HG02981 (cell line): ENCODE measurements around the gene PHC2.

Experiments used
- ATAC-seq: cut with Tn5 transposase; IDR thresholded peaks from one replicate; pipeline ENCODE4 v1.9.1; 2021; ENCODE audit warnings: mild to moderate bottlenecking, moderate library complexity; ENCODE audit not compliant: unreplicated experiment

Gene PHC2

GRCh38 chr1:33426916-33427315 lies 4.0 kb downstream of the PHC2 start:
- ATAC-seq: no peak

- ATAC-seq: no peak
Measured at GRCh38 chr1:33425900-33426299, 5.0 kb downstream of the PHC2 start.

- no peak for ATAC-seq
Measured at GRCh38 chr1:33424610-33425009, 6.3 kb downstream of the PHC2 start.

DNA sequence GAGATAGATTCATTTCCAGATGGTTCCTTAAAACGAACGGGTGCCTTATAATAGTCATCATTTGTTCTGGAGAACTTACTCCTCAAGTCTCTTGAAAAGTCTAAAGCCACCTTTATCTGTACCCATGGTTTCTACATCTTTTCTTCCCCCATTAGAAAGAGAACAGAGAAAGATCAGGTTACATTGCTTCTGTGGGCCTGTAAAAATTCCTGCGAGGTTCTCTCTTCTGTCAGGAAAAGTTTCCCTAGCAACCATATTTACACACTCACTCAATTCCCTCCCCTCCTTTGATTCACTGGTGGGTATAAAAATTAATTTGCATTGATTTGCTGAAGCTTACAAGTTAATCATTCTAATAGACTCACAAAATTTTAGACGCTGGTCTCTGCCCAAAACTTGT lies 6.7 kb downstream of the PHC2 start:
- ATAC-seq: no peak

DNA sequence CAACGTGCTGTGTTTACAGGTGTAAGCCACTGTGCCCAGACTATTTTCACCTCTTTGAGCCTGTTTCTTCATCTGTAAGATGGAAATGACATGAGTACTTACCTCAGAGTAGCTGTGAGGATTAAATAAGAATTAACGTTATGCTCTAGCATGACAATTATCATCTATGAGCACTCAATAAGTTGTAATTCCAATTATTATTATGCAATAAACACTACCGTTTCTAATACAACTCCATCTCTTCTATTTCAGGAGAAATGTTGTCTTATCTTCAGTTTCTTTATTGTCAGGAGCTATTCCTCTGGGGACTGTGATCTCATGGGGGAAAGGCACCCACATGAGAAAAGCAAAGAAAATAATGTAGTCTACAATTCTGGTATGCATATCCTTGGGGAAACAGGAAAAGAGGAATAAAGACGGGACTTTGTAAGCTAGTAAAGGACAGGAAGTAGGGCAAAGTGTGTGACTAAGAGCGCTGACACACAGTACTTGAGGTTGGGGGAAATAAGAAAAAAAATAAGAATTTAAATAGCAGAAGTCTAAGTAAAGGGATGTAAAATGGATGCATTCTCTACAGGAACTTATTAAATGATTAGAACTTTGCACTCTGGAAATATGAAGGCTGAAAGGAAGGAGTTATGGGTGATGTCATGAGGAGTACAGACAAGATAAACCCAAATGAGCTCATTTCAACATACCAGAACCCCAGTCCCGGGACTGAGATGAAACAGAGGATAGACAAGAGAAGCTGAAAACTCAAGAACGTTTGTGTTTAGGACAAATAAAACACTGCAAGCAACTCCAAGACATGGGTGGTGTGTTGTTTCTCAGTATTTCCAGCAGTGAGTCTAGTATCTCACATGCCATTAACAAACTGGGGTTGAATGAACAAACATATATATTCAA lies 9.8 kb downstream of the PHC2 start:
- no peak for ATAC-seq

GRCh38 chr1:33418811-33419210 lies 12.1 kb downstream of the PHC2 start:
- ATAC-seq: no peak

DNA sequence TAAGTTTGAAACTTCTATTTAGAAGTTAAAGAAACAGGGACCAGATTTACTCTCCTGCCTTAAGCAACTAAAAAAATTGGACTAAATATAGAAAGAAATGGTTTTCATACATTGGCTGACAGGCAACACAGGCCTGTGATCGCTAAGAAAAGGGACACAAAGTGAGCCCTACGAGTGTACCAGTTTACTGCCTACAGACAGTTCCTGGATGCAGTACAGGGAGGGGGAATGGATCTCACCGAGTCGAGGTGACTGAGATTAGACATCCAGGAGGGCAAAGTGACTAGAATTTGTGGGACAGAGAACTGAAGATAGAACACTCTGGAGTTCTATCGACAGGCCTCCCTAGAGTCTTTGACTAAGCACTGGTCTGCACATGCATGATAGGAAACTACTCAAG lies 16.0 kb downstream of the PHC2 start:
- ATAC-seq: no peak

GRCh38 chr1:33410091-33410701 lies 20.7 kb downstream of the PHC2 start:
- ATAC-seq: no peak

GRCh38 chr1:33408093-33408436 lies 22.8 kb downstream of the PHC2 start:
- ATAC-seq: no peak

DNA sequence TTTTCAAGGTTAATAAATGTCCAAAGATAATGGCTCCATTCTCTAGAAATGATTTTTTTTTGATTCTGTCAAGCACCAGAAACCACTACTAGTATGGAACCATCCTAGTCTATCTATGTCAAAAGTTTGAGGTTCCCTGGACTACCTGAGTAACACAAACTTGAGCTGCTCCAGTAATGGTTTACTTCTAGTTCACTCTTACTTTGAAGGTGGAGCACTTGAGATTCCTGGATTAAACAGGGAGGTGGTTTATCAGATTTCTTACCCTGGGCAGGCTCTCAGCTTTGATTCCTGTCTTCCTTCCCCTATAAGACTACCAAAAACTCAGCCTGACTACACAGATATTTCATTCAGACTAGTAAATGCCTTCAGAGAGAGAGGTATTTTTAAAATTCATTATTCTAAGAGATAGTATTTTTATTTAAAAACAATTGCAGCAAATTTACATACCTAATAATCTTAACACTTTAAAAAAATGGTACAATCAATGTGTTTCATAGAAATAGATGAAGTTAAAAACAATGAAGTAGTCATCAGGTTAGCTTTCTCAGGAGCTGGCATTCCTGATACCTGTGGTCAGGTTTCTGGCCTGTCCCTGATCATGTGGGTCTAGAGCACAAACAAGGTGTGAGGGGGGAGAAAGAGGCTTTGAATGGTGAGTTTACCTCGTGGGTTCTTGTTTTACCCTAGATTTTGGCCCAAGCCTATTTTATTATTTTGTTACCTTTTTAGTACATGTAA lies 23.4 kb downstream of the PHC2 start:
- no peak for ATAC-seq

- ATAC-seq: no peak
Measured at GRCh38 chr1:33402206-33402605, 28.7 kb downstream of the PHC2 start.

DNA sequence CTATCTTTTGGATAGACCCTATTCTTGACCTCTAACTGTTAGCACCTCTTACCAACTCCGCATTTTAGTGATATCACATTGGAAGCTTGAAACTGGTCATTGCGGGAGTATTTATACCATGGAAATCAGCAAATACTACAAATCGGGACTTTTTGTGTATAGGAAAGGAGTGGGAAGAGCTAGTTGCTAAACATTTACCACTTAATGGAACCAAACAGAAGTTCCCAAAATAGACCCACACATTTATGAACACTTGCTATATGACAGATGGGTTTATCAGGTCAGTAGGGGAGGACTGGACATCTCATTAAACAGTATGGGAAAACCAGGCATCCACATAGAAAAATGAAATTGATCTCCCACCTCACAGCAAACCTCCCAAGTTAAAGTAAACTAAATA lies 29.4 kb downstream of the PHC2 start:
- no peak for ATAC-seq

DNA sequence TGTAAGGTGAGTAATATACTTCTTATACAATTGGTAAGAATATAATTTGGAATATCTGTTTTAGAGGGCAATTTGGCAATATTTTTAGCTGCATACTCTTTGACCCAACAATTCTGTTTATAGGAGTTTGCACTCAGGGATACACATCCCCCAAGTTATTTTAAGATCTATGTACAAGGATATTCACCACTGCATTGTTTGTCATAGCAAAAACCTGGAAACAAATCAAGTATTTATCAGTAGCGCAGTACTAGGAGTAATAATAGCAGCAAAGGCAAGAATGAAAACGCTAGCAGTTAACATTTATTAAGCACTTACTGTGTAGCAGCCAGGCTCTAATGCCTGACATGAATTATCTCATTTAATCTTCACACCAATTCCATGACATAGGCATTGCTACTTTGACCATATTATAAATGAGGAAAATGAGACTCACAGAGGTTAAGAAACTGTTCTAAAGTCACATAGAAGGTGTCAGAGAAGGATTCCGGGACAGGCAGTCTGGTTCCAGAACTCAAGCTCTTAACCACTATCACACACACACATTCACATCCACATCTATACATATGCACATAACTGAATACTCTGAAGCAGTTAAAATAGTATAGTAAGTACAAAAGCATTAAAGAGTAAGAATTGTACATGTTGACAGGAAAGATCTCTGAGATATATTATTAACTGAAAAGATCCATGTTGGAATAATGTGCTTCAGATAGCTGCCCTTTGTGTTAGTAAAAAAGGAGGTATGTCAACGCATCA lies 30.6 kb downstream of the PHC2 start:
- no peak for ATAC-seq

DNA sequence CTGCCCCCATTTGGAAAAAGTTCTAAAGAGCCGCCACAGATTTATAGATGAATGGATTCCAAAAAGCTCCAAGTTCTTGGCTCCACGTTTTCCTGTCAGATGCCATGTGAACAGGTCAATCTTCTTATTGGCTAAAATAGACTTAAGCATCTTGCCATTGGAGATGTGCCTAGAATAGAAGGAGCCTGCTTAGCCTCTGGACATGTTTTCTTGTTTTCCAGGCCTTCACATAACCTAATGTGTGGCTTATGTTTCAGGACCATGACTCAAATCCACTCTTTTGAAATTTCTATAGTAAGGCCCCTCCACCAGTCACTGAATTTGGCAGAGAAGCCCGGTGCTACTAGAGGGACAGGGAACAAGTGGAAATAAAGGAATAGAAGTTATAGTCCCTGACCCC lies 31.5 kb downstream of the PHC2 start:
- no peak for ATAC-seq

DNA sequence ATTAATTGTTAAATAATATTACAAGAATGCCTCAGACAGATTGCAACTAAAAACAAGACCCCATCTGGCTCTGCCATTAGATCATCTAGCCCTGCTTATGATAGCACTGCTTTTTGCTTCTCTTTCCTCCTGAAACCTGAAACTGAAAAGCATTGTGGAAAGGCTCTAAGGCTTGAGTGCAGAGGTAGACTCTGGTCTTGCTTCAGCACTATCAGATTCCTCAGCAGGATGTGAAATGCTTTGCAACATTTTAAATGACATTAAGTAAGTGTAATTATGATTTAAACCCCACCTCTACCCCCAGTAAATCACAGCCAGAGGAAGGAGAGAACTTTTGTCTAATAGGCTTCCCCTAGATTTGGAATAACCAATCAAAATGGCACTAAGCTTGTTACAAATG lies 32.9 kb downstream of the PHC2 start:
- no peak for ATAC-seq

GRCh38 chr1:33397125-33397506 lies 33.8 kb downstream of the PHC2 start:
- ATAC-seq: no peak

DNA sequence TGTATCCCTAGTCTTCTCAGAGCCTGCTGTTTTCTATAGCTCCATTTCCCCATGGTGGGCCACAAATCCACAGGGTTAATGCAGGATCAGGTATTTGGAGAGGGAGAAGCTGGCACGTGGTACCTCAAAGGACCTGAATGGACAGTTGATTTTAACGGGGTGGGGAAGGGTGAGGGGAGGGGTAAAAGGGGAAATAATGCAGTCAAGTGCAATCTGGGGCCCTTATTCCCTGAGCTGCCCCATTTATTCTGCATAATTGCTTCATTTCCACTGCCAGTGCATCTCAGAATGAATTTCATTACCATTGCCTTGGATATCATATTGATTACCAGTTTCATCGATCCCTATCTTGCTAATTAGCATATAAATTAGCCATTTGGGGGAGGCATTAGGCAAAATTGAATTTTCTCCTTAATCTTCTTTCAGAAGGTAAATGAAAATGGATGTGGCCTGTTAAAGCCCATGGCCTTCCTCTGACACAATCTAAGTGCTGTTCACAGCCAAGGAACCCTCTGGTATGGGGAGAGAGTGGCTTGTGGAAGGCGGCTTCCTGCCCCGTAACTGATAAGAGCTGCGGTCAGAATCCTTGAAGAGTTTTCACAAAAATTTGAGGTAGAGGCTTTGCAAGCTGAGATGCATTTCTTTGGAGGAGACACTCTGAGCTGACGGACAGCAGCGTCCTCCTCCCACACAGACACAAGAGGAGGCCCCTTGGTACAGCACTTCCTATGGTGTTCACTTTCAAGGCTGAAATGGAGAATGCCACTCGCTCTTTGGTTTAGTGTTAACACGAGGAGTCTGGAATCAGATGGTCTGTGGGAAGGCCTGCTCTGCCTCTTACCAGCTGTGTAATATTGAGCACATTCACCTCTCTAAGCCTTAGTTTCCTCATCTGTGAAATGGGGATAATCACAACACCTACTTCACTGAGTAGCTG lies 34.4 kb downstream of the PHC2 start:
- no peak for ATAC-seq

DNA sequence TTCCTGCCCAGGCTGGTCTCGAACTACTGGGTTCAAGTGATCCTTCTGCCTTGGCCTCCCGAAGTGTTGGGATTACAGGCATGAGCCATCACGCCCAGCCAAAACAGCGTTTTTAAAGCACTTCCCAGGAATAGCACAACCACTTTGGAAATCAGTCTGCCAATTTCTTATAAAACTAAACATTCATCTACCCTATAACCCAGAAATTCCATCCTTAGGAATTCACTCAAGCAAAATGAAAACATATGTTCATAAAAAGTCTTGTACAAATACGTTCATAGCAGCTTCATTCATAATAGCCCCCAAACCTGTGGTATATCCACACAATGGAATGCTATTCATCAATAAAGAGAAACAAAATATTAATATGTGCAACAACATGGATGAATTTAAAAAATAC lies 36.1 kb downstream of the PHC2 start:
- ATAC-seq: no peak

DNA sequence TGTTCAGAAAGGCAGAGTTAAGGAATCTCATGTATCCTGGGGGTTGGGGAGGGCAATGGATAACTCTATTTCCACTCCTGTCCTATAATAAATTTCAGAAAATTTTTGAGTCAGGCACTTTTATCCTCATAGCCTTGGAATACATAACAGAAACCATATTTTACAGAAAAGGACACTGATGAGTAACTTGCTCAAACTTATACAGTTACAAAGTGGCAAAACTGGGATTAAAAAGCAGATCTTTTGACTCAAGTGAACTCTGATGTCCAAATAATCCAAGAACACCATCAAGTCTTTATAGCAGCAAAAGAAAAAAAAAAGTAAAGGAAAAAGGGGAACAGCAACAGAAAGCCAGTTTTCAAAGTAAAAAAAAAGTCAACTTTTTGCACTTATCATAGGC lies 36.9 kb downstream of the PHC2 start:
- ATAC-seq: no peak

DNA sequence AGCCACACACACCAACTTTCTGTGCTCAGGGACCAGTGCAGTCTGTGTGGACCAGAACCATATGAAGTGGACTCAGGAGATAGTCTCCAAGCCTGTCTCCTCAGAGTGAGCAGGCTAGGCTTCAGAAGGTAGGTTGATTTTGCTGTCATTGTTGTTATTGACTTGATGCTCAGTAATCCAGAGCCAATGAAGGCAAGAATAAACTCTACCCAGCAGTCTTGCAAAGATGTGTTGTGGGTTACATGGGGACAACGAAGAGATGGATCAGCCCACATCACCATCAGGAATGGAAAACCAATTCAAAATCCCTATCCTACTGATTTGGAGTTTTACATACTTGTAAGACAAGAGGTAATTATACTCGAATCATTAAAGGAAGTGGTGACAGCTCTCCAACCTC lies 37.4 kb downstream of the PHC2 start:
- ATAC-seq: no peak
